H1 (cell line): ENCODE measurements around the gene WDFY1. TPM values are rescaled to one million over a fixed set of nuclear protein-coding genes. Genes with fewer than 3 reads are reported as not detected.

ENCODE experiments used
- CHD7 ChIP-seq: fragments of 300-600 bp; sonication (generic); IDR thresholded peaks from 2 replicates; pipeline ENCODE4 v1.7.1; 2012; ENCODE audit warnings: low read length, moderate library complexity, mild to moderate bottlenecking, inconsistent platforms; ENCODE audit not compliant: insufficient replicate concordance
- polyA plus RNA-seq, 7 experiments: library from polyadenylated mRNA; depleted of rRNA in 3 of 7; stranded (reverse) in 5 of 7; unstranded in 2 of 7; fragments of >200 nt in 5 of 7; fragments of 200-250 nt in 2 of 7; gene quantifications; 1 replicate in 5 of 7; 2 replicates in 1 of 7; 4 replicates in 1 of 7; pipeline versions ENCODE4 v1.2.1 to v1.2.3, GENCODE V29; 2011 to 2013; ENCODE audit warnings: missing spikeins in 2 of 7, mixed read lengths in 2 of 7
- total RNA-seq: library from RNA; stranded (reverse); fragmentation: NEBNext Ultra II Directional; extraction: Animal tissue kit (Norgen Biotek cat#: 25700); gene quantifications from 2 replicates; pipeline ENCODE4 v1.2.1, GENCODE V29; 2021

Gene WDFY1
- total and polyA plus RNA-seq, 2 of the 8 experiments (the other 6 are each of a cell fraction or from before 2014, with no cell fraction given): 68.4 to 94.7 TPM

GRCh38 chr2:223826995-223827394, 118.1 kb downstream of the WDFY1 start (continued):
- no peak for TF ChIP-seq CHD7
